ENCODE results near the gene HPSE.
A peak's percentile ranks its signal among the peaks of the same experiment; 100 is the strongest.
"Not testable (repeated sequence)": the region's sequence is repeated elsewhere in the genome, so short reads cannot be mapped to it uniquely, and the experiment has no call there.

HPSE gene

GRCh38 chr4:83317671-83318070, 17.0 kb downstream of the HPSE start:
- H3K36me3 Mint-ChIP-seq (ENCODE audit: low read depth), result peaks cover 16% of the 10 kb centered on the region
- H3K9me3 Mint-ChIP-seq, result no peaks in the 10 kb centered on the region
- no peaks in the 10 kb centered on the region for H3K27me3 Mint-ChIP-seq
- H3K4me3 Mint-ChIP-seq, result no peak overlapping the region
- H3K27ac Mint-ChIP-seq, result no peak overlapping the region
- H3K4me1 Mint-ChIP-seq (ENCODE audit: low read depth), result peaks cover 5% of the 10 kb centered on the region

GRCh38 chr4:83316459-83317165, 18.0 kb downstream of the HPSE start:
- Mint-ChIP-seq H3K4me1 (ENCODE audit: low read depth) (peaks cover 5% of the 10 kb centered on the region), H3K27ac (no peak overlapping the region), H3K27me3 (no peaks in the 10 kb centered on the region), H3K36me3 (ENCODE audit: low read depth) (peaks cover 20% of the 10 kb centered on the region), H3K4me3 (no peak overlapping the region), H3K9me3 (no peaks in the 10 kb centered on the region)

GRCh38 chr4:83315341-83315870, 19.2 kb downstream of the HPSE start:
- no peaks in the 10 kb centered on the region for H3K27me3 Mint-ChIP-seq
- peaks cover 23% of the 10 kb centered on the region for H3K36me3 Mint-ChIP-seq (ENCODE audit: low read depth)
- H3K9me3 Mint-ChIP-seq, result no peaks in the 10 kb centered on the region
- H3K4me3 Mint-ChIP-seq, result no peak overlapping the region
- no peaks in the 10 kb centered on the region for H3K4me1 Mint-ChIP-seq (ENCODE audit: low read depth)
- H3K27ac Mint-ChIP-seq, result no peak overlapping the region

- H3K27me3 Mint-ChIP-seq, result no peaks in the 10 kb centered on the region
- H3K36me3 Mint-ChIP-seq (ENCODE audit: low read depth), result peaks cover 11% of the 10 kb centered on the region
- no peak overlapping the region for H3K27ac Mint-ChIP-seq
- no peaks in the 10 kb centered on the region for H3K9me3 Mint-ChIP-seq
- H3K4me1 Mint-ChIP-seq (ENCODE audit: low read depth), result no peaks in the 10 kb centered on the region
- H3K4me3 Mint-ChIP-seq, result no peak overlapping the region
These were observed 26.0 kb downstream of the HPSE start for GRCh38 chr4:83308672-83309071.

- Mint-ChIP-seq H3K4me3 (no peak overlapping the region), H3K9me3 (no peaks in the 10 kb centered on the region), H3K36me3 (ENCODE audit: low read depth) (peaks cover 11% of the 10 kb centered on the region), H3K27me3 (no peaks in the 10 kb centered on the region), H3K27ac (no peak overlapping the region), H3K4me1 (ENCODE audit: low read depth) (no peaks in the 10 kb centered on the region)
These were observed 26.7 kb downstream of the HPSE start for GRCh38 chr4:83307920-83308319.

GRCh38 chr4:83305187-83305586, 29.5 kb downstream of the HPSE start:
- H3K4me1 Mint-ChIP-seq (ENCODE audit: low read depth), result no peaks in the 10 kb centered on the region
- no peak overlapping the region for H3K4me3 Mint-ChIP-seq
- peaks cover 9% of the 10 kb centered on the region for H3K36me3 Mint-ChIP-seq (ENCODE audit: low read depth)
- H3K9me3 Mint-ChIP-seq, result no peaks in the 10 kb centered on the region
- no peak overlapping the region for H3K27ac Mint-ChIP-seq
- no peaks in the 10 kb centered on the region for H3K27me3 Mint-ChIP-seq

GRCh38 chr4:83297548-83298260, 36.9 kb downstream of the HPSE start:
- H3K27ac Mint-ChIP-seq, result no peak overlapping the region
- H3K4me1 Mint-ChIP-seq (ENCODE audit: low read depth), result peaks cover 12% of the 10 kb centered on the region
- H3K4me3 Mint-ChIP-seq, result no peak overlapping the region
- no peaks in the 10 kb centered on the region for H3K27me3 Mint-ChIP-seq
- H3K9me3 Mint-ChIP-seq, result no peaks in the 10 kb centered on the region
- H3K36me3 Mint-ChIP-seq (ENCODE audit: low read depth), result peaks cover 5% of the 10 kb centered on the region

GRCh38 chr4:83293305-83294046, 41.2 kb downstream of the HPSE start:
- peaks cover 12% of the 10 kb centered on the region for H3K4me1 Mint-ChIP-seq (ENCODE audit: low read depth)
- H3K4me3 Mint-ChIP-seq, result no peak overlapping the region
- H3K27ac Mint-ChIP-seq, result no peak overlapping the region
- H3K36me3 Mint-ChIP-seq (ENCODE audit: low read depth), result no peaks in the 10 kb centered on the region
- no peaks in the 10 kb centered on the region for H3K27me3 Mint-ChIP-seq
- peaks cover 9% of the 10 kb centered on the region for H3K9me3 Mint-ChIP-seq

GRCh38 chr4:83290059-83290774, 44.4 kb downstream of the HPSE start:
- H3K27ac Mint-ChIP-seq; H3K4me1 Mint-ChIP-seq (ENCODE audit: low read depth); H3K36me3 Mint-ChIP-seq (ENCODE audit: low read depth); H3K27me3 Mint-ChIP-seq; H3K4me3 Mint-ChIP-seq; H3K9me3 Mint-ChIP-seq: not testable (repeated sequence)

- H3K4me3 Mint-ChIP-seq; H3K27ac Mint-ChIP-seq; H3K9me3 Mint-ChIP-seq; H3K27me3 Mint-ChIP-seq; H3K36me3 Mint-ChIP-seq (ENCODE audit: low read depth): not testable (repeated sequence)
- peaks cover 22% of the 10 kb centered on the region for H3K4me1 Mint-ChIP-seq (ENCODE audit: low read depth)
These were observed 46.3 kb downstream of the HPSE start for GRCh38 chr4:83288381-83288780.

GRCh38 chr4:83285055-83285407, 49.6 kb downstream of the HPSE start:
- H3K27ac Mint-ChIP-seq, result peak overlapping the region; percentile 97
- no peaks in the 10 kb centered on the region for H3K27me3 Mint-ChIP-seq
- H3K36me3 Mint-ChIP-seq (ENCODE audit: low read depth), result peaks cover 7% of the 10 kb centered on the region
- H3K4me3 Mint-ChIP-seq, result peak overlapping the region; percentile 95
- peaks cover 45% of the 10 kb centered on the region for H3K4me1 Mint-ChIP-seq (ENCODE audit: low read depth)
- peaks cover 4% of the 10 kb centered on the region for H3K9me3 Mint-ChIP-seq

GRCh38 chr4:83284193-83285054, 50.2 kb downstream of the HPSE start, which contains the start of gene COQ2:
Gene COQ2 (minus strand): TSS chr4:83284798. CDS start chr4:83284764, 34 bp downstream.
- Mint-ChIP-seq H3K4me3 (peak within 1 kb of the TSS; percentile 95), H3K36me3 (ENCODE audit: low read depth) (peaks cover 7% of the 10 kb centered on the region), H3K27ac (peak within 1 kb of the TSS; percentile 97), H3K9me3 (no peaks in the 10 kb centered on the region), H3K27me3 (no peaks in the 10 kb centered on the region), H3K4me1 (ENCODE audit: low read depth) (peaks cover 45% of the 10 kb centered on the region)

- Mint-ChIP-seq H3K36me3 (ENCODE audit: low read depth) (peaks cover 18% of the 10 kb centered on the region), H3K9me3 (no peaks in the 10 kb centered on the region), H3K27me3 (no peaks in the 10 kb centered on the region), H3K27ac (no peak overlapping the region), H3K4me1 (ENCODE audit: low read depth) (peaks cover 45% of the 10 kb centered on the region), H3K4me3 (peak overlapping the region; percentile 95)
These were observed 51.5 kb downstream of the HPSE start for GRCh38 chr4:83283181-83283580.

GRCh38 chr4:83282049-83282535, 52.6 kb downstream of the HPSE start:
- H3K27me3 Mint-ChIP-seq, result no peaks in the 10 kb centered on the region
- H3K4me3 Mint-ChIP-seq, result peak overlapping the region; percentile 57
- H3K36me3 Mint-ChIP-seq (ENCODE audit: low read depth), result peaks cover 25% of the 10 kb centered on the region
- peaks cover 49% of the 10 kb centered on the region for H3K4me1 Mint-ChIP-seq (ENCODE audit: low read depth)
- H3K9me3 Mint-ChIP-seq, result no peaks in the 10 kb centered on the region
- H3K27ac Mint-ChIP-seq, result no peak overlapping the region
